IPS-18a (cell line): Measurements from ENCODE around the gene TMEM86A.
"Not testable (repeated sequence)": the region's sequence is repeated elsewhere in the genome, so short reads cannot be mapped to it uniquely, and the experiment has no call there.

Experiments
- H3K27ac ChIP-seq: one replicate; pipeline ENCODE4 v1.5.1; 2013; ENCODE audit warnings: low read length
- H3K27me3 ChIP-seq: one replicate; pipeline ENCODE4 v1.6.1; 2013; ENCODE audit warnings: mild to moderate bottlenecking, low read length; ENCODE audit not compliant: control insufficient read depth, insufficient read depth
- H3K36me3 ChIP-seq: one replicate; pipeline ENCODE4 v1.6.1; 2013; ENCODE audit warnings: low read depth, low read length; ENCODE audit not compliant: control insufficient read depth
- H3K4me1 ChIP-seq: one replicate; pipeline ENCODE4 v1.6.1; 2013; ENCODE audit warnings: low read depth, low read length; ENCODE audit not compliant: control insufficient read depth
- H3K4me3 ChIP-seq: one replicate; pipeline ENCODE4 v1.5.1; 2013; ENCODE audit warnings: low read length
- H3K9ac ChIP-seq: one replicate; pipeline ENCODE4 v1.6.1; 2013; ENCODE audit warnings: mild to moderate bottlenecking, low read length, moderate library complexity
- H3K9me3 ChIP-seq: one replicate; pipeline ENCODE4 v1.6.1; 2013; ENCODE audit warnings: low read depth, low read length; ENCODE audit not compliant: control insufficient read depth

The TMEM86A gene, protein sequence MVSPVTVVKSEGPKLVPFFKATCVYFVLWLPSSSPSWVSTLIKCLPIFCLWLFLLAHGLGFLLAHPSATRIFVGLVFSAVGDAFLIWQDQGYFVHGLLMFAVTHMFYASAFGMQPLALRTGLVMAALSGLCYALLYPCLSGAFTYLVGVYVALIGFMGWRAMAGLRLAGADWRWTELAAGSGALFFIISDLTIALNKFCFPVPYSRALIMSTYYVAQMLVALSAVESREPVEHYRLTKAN

DNA sequence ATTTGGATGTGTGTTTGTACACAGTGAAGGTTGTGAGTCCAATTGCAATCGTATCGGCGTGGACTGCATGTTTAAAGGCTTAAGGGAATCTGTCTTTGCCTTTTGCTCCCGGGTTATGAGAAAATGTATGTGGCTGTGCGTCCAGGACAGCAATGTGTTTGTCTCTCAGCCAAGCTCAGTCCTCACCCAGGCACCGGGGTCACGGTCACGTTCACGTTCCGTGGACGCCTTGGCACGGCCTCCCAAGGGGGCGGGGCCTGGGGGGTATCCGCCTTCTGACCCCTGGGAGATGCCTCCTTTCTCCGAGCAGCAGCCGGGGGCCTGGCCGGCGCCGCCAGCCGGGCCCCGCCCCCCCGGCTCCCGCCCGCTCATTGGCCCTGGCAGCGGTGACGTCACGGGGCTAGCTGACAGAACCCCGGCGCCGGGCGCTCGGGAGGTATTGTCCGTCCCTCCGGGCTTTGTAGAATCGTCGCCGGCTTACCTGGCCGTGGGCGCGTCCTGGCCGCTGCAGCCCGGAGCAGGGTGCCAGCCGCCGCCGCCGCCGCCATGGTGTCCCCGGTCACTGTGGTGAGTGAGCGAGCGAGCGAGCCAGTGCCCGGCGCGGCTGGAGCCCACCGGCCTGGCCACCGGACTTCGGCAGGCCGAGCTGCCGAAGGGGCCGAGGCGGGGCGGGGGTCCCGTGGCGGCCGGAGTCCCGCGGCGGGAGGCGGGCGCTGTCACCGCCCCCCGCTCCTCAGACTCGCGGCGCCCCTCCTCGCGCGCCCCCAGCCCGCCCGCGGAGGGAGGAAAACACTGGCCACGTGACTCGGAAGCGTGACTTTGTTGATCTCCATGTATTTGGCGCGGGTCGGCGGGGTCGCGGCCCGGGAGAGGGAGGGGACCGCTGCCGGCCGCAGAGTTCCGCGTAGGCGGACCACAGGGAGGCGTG, at the start of gene TMEM86A:
Gene TMEM86A (plus strand): TSS at position 439 of the 928 bp plus-strand sequence. CDS start 108 bp downstream, at position 547.
- Histone ChIP-seq H3K4me1 (no peaks in the 10 kb centered on the region), H3K27me3 (peaks cover 30% of the 10 kb centered on the region), H3K9me3 (no peaks in the 10 kb centered on the region), H3K27ac (no peak within 1 kb of the TSS), H3K4me3 (peak within 1 kb of the TSS; percentile 69), H3K9ac (peak within 1 kb of the TSS; percentile 40), H3K36me3 (no peaks in the 10 kb centered on the region)

DNA sequence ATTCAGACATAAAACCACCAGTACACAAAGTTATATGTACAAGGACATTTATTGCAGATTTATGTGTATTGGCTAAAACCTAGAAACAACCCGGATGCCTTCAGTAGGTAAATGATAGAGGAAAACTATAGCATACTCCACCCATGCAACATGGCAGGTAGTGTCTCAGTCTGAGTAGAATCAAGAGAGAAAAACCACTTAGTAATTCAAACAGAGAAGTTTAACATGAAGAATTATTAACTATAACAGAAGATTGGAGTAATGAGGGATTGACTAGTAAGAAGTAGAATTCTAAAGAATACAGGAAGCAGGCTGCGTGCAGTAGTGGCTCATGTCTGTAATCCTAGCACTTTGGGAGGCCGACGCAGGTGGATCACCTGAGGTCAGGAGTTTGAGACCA, 48.2 kb upstream of the TMEM86A start:
- no peaks in the 10 kb centered on the region for H3K9me3 ChIP-seq
- H3K27ac ChIP-seq: no peak overlapping the region
- no peaks in the 10 kb centered on the region for H3K36me3 ChIP-seq
- H3K27me3 ChIP-seq: no peaks in the 10 kb centered on the region
- no peak overlapping the region for H3K9ac ChIP-seq
- H3K4me1 ChIP-seq: no peaks in the 10 kb centered on the region
- H3K4me3 ChIP-seq: no peak overlapping the region

DNA sequence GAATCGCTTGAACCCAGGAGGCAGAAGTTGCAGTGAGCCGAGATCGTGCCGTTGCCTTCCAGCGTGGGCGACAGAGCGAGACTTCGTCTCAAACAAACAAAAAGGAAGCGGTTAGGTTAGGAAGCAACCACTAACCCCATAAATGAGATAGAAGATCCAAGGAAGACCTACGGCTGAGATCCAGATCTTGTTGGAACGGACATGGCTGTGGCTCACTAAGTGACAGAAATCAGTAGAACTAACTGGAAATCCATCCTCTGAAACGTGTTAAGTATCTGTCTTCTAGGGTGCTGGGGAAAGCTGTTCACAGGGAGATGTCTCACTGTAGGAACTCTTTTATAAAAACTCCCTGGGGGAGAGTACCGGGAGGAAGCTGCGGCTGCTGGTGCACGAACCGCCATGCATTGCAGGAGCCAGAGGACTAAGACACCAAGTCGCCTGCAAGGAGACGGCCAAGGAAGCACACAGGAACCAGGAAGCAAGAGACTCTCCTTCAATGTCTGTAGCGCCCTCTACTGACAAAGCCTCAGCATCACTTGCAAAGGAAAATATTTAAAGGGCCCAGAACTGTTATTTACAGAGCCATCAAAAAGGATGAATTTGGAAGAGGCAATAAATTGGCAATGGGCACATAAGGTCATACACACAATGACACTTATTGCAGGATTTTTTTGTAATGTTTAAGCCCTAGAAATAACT, 47.6 kb upstream of the TMEM86A start:
- Histone ChIP-seq H3K27ac (no peak overlapping the region), H3K4me3 (peak overlapping the region; percentile 35), H3K4me1 (no peaks in the 10 kb centered on the region), H3K9ac (no peak overlapping the region), H3K27me3 (no peaks in the 10 kb centered on the region), H3K9me3 (no peaks in the 10 kb centered on the region), H3K36me3 (no peaks in the 10 kb centered on the region)

DNA sequence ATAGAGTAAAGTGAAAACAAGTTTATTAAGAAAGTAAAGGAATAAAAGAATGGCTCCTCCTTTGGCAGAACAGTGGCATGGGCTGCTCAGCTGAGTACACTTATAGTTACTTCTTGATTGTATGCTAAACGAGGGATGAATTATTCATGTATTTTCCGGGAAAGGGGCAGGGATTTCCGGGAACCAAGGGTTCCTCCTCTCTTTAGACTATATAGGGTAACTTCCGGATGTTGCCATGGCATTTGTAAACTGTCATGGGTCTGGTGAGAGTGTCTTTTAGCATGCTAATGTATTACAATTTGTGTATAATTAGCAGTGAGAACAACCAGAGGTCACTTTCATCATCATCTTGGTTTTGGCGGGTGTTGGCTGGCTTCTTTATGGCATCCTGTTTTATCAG, 40.9 kb upstream of the TMEM86A start:
- Histone ChIP-seq H3K9ac (no peak overlapping the region), H3K36me3 (no peaks in the 10 kb centered on the region), H3K4me3 (no peak overlapping the region), H3K27ac (no peak overlapping the region), H3K4me1 (no peaks in the 10 kb centered on the region), H3K9me3 (peaks cover 5% of the 10 kb centered on the region), H3K27me3 (no peaks in the 10 kb centered on the region)

DNA sequence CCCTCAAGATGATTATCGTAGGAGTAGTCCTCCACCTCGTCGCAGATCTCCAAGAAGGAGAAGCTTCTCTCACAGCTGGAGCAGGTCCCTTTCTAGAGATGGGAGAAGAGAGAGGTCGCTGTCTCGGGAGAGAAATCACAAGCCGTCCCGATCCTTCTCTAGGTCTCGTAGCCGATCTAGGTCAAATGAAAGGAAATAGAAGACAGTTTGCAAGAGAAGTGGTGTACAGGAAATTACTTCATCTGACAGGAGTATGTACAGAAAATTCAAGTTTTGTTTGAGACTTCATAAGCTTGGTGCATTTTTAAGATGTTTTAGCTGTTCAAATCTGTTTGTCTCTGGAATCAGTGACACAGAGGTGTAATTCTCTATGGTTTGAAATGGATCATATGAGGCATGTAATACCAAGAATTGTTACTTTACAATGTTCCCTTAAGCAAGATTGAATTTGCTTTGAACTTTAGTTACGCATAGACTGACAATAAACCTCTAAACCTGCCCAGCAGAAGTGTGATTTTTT, 33.2 kb upstream of the TMEM86A start:
- not testable (repeated sequence) for H3K4me1 ChIP-seq, H3K4me3 ChIP-seq, H3K9ac ChIP-seq, H3K36me3 ChIP-seq, H3K27me3 ChIP-seq, H3K27ac ChIP-seq, H3K9me3 ChIP-seq

DNA sequence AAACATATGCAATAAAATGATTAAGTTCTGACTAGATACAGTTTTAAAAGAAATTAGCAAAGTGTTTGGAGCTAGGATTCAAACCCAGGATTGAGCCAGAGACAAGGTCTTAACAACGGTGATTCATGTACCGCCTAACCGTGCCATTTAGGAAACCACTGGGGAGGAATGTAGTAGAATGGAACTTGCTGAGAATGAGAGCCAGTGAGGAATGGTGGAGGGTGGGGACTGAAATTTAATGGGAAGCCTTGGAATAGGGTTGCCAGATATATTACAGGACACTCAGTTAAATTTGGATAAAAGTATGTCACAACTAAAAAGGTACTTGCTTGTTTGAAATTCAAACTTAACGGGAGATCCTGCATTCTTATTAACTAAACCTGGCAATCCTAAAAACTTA, 30.4 kb upstream of the TMEM86A start:
- Histone ChIP-seq H3K4me1 (no peaks in the 10 kb centered on the region), H3K9ac (no peak overlapping the region), H3K9me3 (no peaks in the 10 kb centered on the region), H3K4me3 (no peak overlapping the region), H3K27me3 (no peaks in the 10 kb centered on the region), H3K27ac (no peak overlapping the region), H3K36me3 (no peaks in the 10 kb centered on the region)

DNA sequence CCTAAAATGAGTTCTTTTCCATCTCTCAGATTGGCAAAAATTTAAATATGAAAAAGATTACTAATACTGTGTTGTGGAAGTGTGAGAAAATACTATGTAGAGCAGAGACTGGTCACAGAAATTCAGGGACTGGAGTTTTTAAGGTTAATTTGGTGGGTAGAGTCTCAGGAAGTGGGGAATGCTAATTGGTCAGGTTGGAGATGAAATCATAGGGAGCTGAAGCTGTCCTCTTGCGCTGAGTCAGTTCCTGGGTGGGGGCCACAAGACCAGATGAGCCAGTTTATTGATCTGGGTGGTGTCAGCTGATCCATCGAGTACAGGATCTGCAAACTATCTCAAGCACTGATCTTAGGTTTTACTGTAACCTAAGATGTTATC, 29.4 kb upstream of the TMEM86A start:
- H3K27ac ChIP-seq: no peak overlapping the region
- no peaks in the 10 kb centered on the region for H3K27me3 ChIP-seq
- H3K4me3 ChIP-seq: no peak overlapping the region
- H3K9ac ChIP-seq: no peak overlapping the region
- no peaks in the 10 kb centered on the region for H3K4me1 ChIP-seq
- H3K9me3 ChIP-seq: no peaks in the 10 kb centered on the region
- H3K36me3 ChIP-seq: no peaks in the 10 kb centered on the region

DNA sequence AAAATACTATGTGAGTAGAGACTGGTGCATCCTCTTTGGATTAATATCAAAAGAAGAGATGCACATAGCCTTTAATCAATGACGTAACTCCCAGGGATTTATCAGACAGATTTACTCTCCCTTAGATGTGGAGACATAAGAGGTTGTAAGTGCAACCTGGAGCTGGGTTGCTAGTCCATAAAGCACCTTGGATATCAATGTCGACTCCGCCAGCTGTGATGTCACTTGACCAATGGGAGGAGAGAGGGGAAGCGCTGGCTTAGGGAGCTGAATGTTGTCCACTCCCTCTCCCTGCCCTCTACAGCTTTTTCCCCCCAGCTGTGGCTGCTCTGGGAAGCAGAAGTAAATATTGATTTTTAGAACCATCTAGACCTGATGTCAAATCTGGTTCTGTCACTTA, 28.9 kb upstream of the TMEM86A start:
- no peaks in the 10 kb centered on the region for H3K36me3 ChIP-seq
- H3K27ac ChIP-seq: no peak overlapping the region
- no peak overlapping the region for H3K4me3 ChIP-seq
- H3K9me3 ChIP-seq: no peaks in the 10 kb centered on the region
- no peaks in the 10 kb centered on the region for H3K27me3 ChIP-seq
- H3K9ac ChIP-seq: no peak overlapping the region
- no peaks in the 10 kb centered on the region for H3K4me1 ChIP-seq

DNA sequence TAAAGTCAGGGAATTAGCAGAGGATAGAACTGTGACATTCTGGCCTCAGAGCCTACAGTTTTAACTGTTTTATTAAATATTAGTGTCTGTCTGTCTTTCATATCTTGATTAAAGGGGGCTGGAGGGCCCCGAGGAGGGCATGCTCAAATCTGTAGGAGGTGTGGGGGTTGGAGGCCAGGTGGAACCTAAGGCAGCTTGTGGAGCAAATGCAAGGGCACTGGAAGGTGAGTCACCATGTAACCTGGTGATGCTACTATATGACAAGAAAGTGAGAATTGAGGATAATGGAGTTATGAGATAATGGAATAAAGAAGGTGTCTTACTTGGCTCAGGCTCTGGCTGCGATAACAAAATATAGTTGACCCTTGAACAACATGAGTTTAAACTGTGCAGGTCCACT, 27.3 kb upstream of the TMEM86A start:
- Histone ChIP-seq H3K36me3 (no peaks in the 10 kb centered on the region), H3K9ac (no peak overlapping the region), H3K4me1 (no peaks in the 10 kb centered on the region), H3K27me3 (no peaks in the 10 kb centered on the region), H3K9me3 (no peaks in the 10 kb centered on the region), H3K27ac (no peak overlapping the region), H3K4me3 (no peak overlapping the region)

DNA sequence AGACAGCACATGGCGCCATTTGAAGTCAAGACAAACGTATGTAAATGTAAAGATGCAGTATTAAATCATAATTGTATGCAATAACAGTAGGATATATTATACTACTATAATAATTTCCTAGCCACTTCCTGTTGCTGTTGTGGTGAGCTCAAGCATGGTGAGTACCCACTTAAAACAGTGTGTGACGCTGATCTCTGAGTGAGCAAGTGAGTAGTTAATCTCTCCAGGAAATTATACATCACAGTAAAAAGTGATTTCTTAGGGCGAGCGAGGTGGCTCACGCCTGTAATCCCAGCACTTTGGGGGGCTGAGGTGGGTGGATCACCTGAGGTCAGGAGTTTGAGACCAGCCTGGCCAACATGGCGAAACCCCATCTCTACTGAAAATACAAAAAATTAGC, 26.4 kb upstream of the TMEM86A start:
- not testable (repeated sequence) for H3K27ac ChIP-seq, H3K36me3 ChIP-seq, H3K4me1 ChIP-seq, H3K9ac ChIP-seq, H3K27me3 ChIP-seq, H3K4me3 ChIP-seq, H3K9me3 ChIP-seq

DNA sequence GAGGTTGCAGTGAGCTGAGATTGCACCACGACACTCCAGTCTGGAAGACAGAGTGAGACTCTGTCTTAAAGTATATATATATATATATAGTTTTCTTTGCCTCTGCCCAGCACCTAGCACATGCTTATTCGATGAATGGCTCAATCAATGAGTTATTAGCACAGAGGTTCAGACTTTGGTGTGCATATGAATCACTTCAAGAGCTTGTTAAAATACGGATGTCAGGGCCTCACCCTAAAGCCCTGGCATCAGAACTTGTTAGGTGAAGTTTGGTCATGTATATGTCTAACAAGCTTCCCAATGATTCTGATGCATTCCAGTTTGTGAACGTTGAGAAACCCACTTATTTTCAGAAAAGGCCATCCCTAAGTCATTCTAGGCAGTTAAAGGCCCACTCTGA, 21.8 kb upstream of the TMEM86A start:
- H3K27ac ChIP-seq: no peak overlapping the region
- no peak overlapping the region for H3K4me3 ChIP-seq
- no peaks in the 10 kb centered on the region for H3K9me3 ChIP-seq
- no peak overlapping the region for H3K9ac ChIP-seq
- no peaks in the 10 kb centered on the region for H3K27me3 ChIP-seq
- H3K4me1 ChIP-seq: no peaks in the 10 kb centered on the region
- H3K36me3 ChIP-seq: no peaks in the 10 kb centered on the region
